ENCODE data around the gene ECHDC3.

The ECHDC3 gene

GRCh38 chr10:11740907-11741306 is 1.3 kb upstream of the ECHDC3 start:
- Histone ChIP-seq H3K27ac (no peak overlapping the region), H3K9ac (ENCODE audit: insufficient read length) (no peak overlapping the region), H3K4me3 (no peak overlapping the region), H3K36me3 (ENCODE audit: insufficient read depth, low read length) (no peaks in the 10 kb centered on the region), H3K9me3 (ENCODE audit: low read depth, low read length) (no peaks in the 10 kb centered on the region)
- TF ChIP-seq POLR2AphosphoS5 (IDR thresholded peaks at IDR 0.05; ENCODE audit: borderline replicate concordance, low read depth, low read length) (no peak), FOXP2 (optimal IDR thresholded peaks at IDR 0.05; ENCODE audit: control extremely low read depth, extremely low read length, insufficient read depth) (no peak), EZH2 (IDR thresholded peaks at IDR 0.05) (no peak)
- DNase-seq (ENCODE audit: low read depth, low spot score): no peak

GRCh38 chr10:11741608-11742007 is 574 bp upstream of the ECHDC3 start:
- no peaks in the 10 kb centered on the region for H3K36me3 ChIP-seq (ENCODE audit: insufficient read depth, low read length)
- no peak overlapping the region for H3K4me3 ChIP-seq
- H3K27ac ChIP-seq: no peak overlapping the region
- DNase-seq (ENCODE audit: low read depth, low spot score): no peak
- TF ChIP-seq FOXP2 (optimal IDR thresholded peaks at IDR 0.05; ENCODE audit: control extremely low read depth, extremely low read length, insufficient read depth) (no peak), POLR2AphosphoS5 (IDR thresholded peaks at IDR 0.05; ENCODE audit: borderline replicate concordance, low read depth, low read length) (no peak), EZH2 (IDR thresholded peaks at IDR 0.05) (no peak)
- H3K9me3 ChIP-seq (ENCODE audit: low read depth, low read length): no peaks in the 10 kb centered on the region
- no peak overlapping the region for H3K9ac ChIP-seq (ENCODE audit: insufficient read length)

- Histone ChIP-seq H3K4me3 (no peak overlapping the region), H3K9ac (ENCODE audit: insufficient read length) (no peak overlapping the region)
- DNase-seq (ENCODE audit: low read depth, low spot score): no peak
These were observed 657 bp downstream of the ECHDC3 start for GRCh38 chr10:11742779-11743298.

GRCh38 chr10:11743461-11744338 is 1.5 kb downstream of the ECHDC3 start:
- DNase-seq (ENCODE audit: low read depth, low spot score): no peak
- no peak for TF ChIP-seq POLR2AphosphoS5 (IDR thresholded peaks at IDR 0.05; ENCODE audit: borderline replicate concordance, low read depth, low read length)
- no peak for TF ChIP-seq FOXP2 (optimal IDR thresholded peaks at IDR 0.05; ENCODE audit: control extremely low read depth, extremely low read length, insufficient read depth)
- TF ChIP-seq EZH2 (IDR thresholded peaks at IDR 0.05): no peak
- no peak overlapping the region for H3K9ac ChIP-seq (ENCODE audit: insufficient read length)
- no peaks in the 10 kb centered on the region for H3K36me3 ChIP-seq (ENCODE audit: insufficient read depth, low read length)
- no peak overlapping the region for H3K27ac ChIP-seq
- H3K4me3 ChIP-seq: no peak overlapping the region
- H3K9me3 ChIP-seq (ENCODE audit: low read depth, low read length): no peaks in the 10 kb centered on the region

More at GRCh38 chr10:11742779-11743298, 657 bp downstream of the ECHDC3 start:
- H3K27ac ChIP-seq: no peak overlapping the region
- no peaks in the 10 kb centered on the region for H3K36me3 ChIP-seq (ENCODE audit: insufficient read depth, low read length)
- H3K9me3 ChIP-seq (ENCODE audit: low read depth, low read length): no peaks in the 10 kb centered on the region
- TF ChIP-seq POLR2AphosphoS5 (IDR thresholded peaks at IDR 0.05; ENCODE audit: borderline replicate concordance, low read depth, low read length): no peak
- no peak for TF ChIP-seq EZH2 (IDR thresholded peaks at IDR 0.05)
- no peak for TF ChIP-seq FOXP2 (optimal IDR thresholded peaks at IDR 0.05; ENCODE audit: control extremely low read depth, extremely low read length, insufficient read depth)

GRCh38 chr10:11745045-11745444 is 2.9 kb downstream of the ECHDC3 start:
- H3K27ac ChIP-seq: no peak overlapping the region
- H3K4me3 ChIP-seq: no peak overlapping the region
- H3K9ac ChIP-seq (ENCODE audit: insufficient read length): no peak overlapping the region
- no peak for DNase-seq (ENCODE audit: low read depth, low spot score)
- H3K9me3 ChIP-seq (ENCODE audit: low read depth, low read length): no peaks in the 10 kb centered on the region
- H3K36me3 ChIP-seq (ENCODE audit: insufficient read depth, low read length): no peaks in the 10 kb centered on the region
- no peak for TF ChIP-seq POLR2AphosphoS5 (IDR thresholded peaks at IDR 0.05; ENCODE audit: borderline replicate concordance, low read depth, low read length)

- H3K27ac ChIP-seq: no peak overlapping the region
- TF ChIP-seq EZH2 (IDR thresholded peaks at IDR 0.05): no peak
- no peak for TF ChIP-seq FOXP2 (optimal IDR thresholded peaks at IDR 0.05; ENCODE audit: control extremely low read depth, extremely low read length, insufficient read depth)
- TF ChIP-seq POLR2AphosphoS5 (IDR thresholded peaks at IDR 0.05; ENCODE audit: borderline replicate concordance, low read depth, low read length): no peak
- H3K4me3 ChIP-seq: no peak overlapping the region
- DNase-seq (ENCODE audit: low read depth, low spot score): no peak
- H3K9me3 ChIP-seq (ENCODE audit: low read depth, low read length): no peaks in the 10 kb centered on the region
- no peaks in the 10 kb centered on the region for H3K36me3 ChIP-seq (ENCODE audit: insufficient read depth, low read length)
- no peak overlapping the region for H3K9ac ChIP-seq (ENCODE audit: insufficient read length)
These were observed 4.8 kb downstream of the ECHDC3 start for GRCh38 chr10:11746883-11747539.

- TF ChIP-seq EZH2 (IDR thresholded peaks at IDR 0.05) (no peak), FOXP2 (optimal IDR thresholded peaks at IDR 0.05; ENCODE audit: control extremely low read depth, extremely low read length, insufficient read depth) (no peak), POLR2AphosphoS5 (IDR thresholded peaks at IDR 0.05; ENCODE audit: borderline replicate concordance, low read depth, low read length) (no peak)
- H3K9ac ChIP-seq (ENCODE audit: insufficient read length): no peak overlapping the region
These were observed 6.7 kb downstream of the ECHDC3 start for GRCh38 chr10:11748866-11749265.

GRCh38 chr10:11750420-11750819 is 8.2 kb downstream of the ECHDC3 start:
- Histone ChIP-seq H3K27ac (no peak overlapping the region), H3K4me3 (no peak overlapping the region), H3K9me3 (ENCODE audit: low read depth, low read length) (no peaks in the 10 kb centered on the region), H3K9ac (ENCODE audit: insufficient read length) (no peak overlapping the region), H3K36me3 (ENCODE audit: insufficient read depth, low read length) (no peaks in the 10 kb centered on the region)
- TF ChIP-seq FOXP2 (optimal IDR thresholded peaks at IDR 0.05; ENCODE audit: control extremely low read depth, extremely low read length, insufficient read depth) (no peak), EZH2 (IDR thresholded peaks at IDR 0.05) (no peak), POLR2AphosphoS5 (IDR thresholded peaks at IDR 0.05; ENCODE audit: borderline replicate concordance, low read depth, low read length) (no peak)
- no peak for DNase-seq (ENCODE audit: low read depth, low spot score)

More at GRCh38 chr10:11748866-11749265, 6.7 kb downstream of the ECHDC3 start:
- DNase-seq (ENCODE audit: low read depth, low spot score): no peak
- Histone ChIP-seq H3K9me3 (ENCODE audit: low read depth, low read length) (no peaks in the 10 kb centered on the region), H3K36me3 (ENCODE audit: insufficient read depth, low read length) (no peaks in the 10 kb centered on the region), H3K27ac (no peak overlapping the region), H3K4me3 (no peak overlapping the region)
